NCI-H526 treated with DMSO at 0.1 percent for 48 hours (cell line): Measurements from ENCODE around the gene TMED7.

Experiments used
- DNase-seq: peaks from one replicate; lab custom pipeline; 2025; lab: John Stamatoyannopoulos, UW

TMED7 gene

GRCh38 chr5:115580941-115581340 lies 44.9 kb downstream of the TMED7 start:
- DNase-seq, result no peak

GRCh38 chr5:115579747-115580173 lies 46.1 kb downstream of the TMED7 start:
- DNase-seq, result no peak

GRCh38 chr5:115579216-115579615 lies 46.6 kb downstream of the TMED7 start:
- no peak for DNase-seq

GRCh38 chr5:115578657-115579056 lies 47.2 kb downstream of the TMED7 start:
- no peak for DNase-seq

GRCh38 chr5:115577741-115578140 lies 48.1 kb downstream of the TMED7 start:
- no peak for DNase-seq

GRCh38 chr5:115577329-115577728 lies 48.5 kb downstream of the TMED7 start:
- no peak for DNase-seq

- no peak for DNase-seq
These were observed 50.4 kb downstream of the TMED7 start for GRCh38 chr5:115575167-115576070.

- no peak for DNase-seq
These were observed 52.7 kb downstream of the TMED7 start for GRCh38 chr5:115573133-115573532.

- DNase-seq, result no peak
These were observed 54.4 kb downstream of the TMED7 start for GRCh38 chr5:115571441-115571878.

- no peak for DNase-seq
These were observed 57.2 kb downstream of the TMED7 start for GRCh38 chr5:115568668-115569067.

GRCh38 chr5:115565233-115565632 lies 60.6 kb downstream of the TMED7 start:
- no peak for DNase-seq
